ENCODE measurements around the gene ATXN7.
A peak's percentile ranks its signal among the peaks of the same experiment; 100 is the strongest.

Gene ATXN7

GRCh38 chr3:63908081-63908736 lies 44.5 kb downstream of the ATXN7 start:
- Histone ChIP-seq H3K9me3 (ENCODE audit: control insufficient read depth in 2 of 2, low read length in 2 of 2) (no peaks in the 10 kb centered on the region), H3K4me3 (ENCODE audit: low read length in 2 of 2) (no peak overlapping the region), H3K27me3 (ENCODE audit: control insufficient read depth in 1 of 2, insufficient read depth in 2 of 2, low read length in 2 of 2) (no peaks in the 10 kb centered on the region), H3K4me1 (ENCODE audit: control insufficient read depth, insufficient read depth, low read length) (peaks cover 9% of the 10 kb centered on the region), H3K27ac (ENCODE audit: low read length) (no peak overlapping the region), H3K36me3 (ENCODE audit: control insufficient read depth in 2 of 2, insufficient read depth in 2 of 2, low read length in 2 of 2) (no peaks in the 10 kb centered on the region), H3K9ac (ENCODE audit: low read length in 2 of 2) (no peak overlapping the region)

- H3K4me1 ChIP-seq (ENCODE audit: control insufficient read depth, insufficient read depth, low read length), result peaks cover 13% of the 10 kb centered on the region
- H3K9me3 ChIP-seq (ENCODE audit: control insufficient read depth in 2 of 2, low read length in 2 of 2), result no peaks in the 10 kb centered on the region
- no peaks in the 10 kb centered on the region for H3K27me3 ChIP-seq (ENCODE audit: control insufficient read depth in 1 of 2, insufficient read depth in 2 of 2, low read length in 2 of 2)
- H3K27ac ChIP-seq (ENCODE audit: low read length), result no peak overlapping the region
- no peaks in the 10 kb centered on the region for H3K36me3 ChIP-seq (ENCODE audit: control insufficient read depth in 2 of 2, insufficient read depth in 2 of 2, low read length in 2 of 2)
- no peak overlapping the region for H3K4me3 ChIP-seq (ENCODE audit: low read length in 2 of 2)
- H3K9ac ChIP-seq (ENCODE audit: low read length in 2 of 2), result no peak overlapping the region
Measured at GRCh38 chr3:63908776-63909175, 45.1 kb downstream of the ATXN7 start.

- no peak overlapping the region for H3K27ac ChIP-seq (ENCODE audit: low read length)
- H3K36me3 ChIP-seq (ENCODE audit: control insufficient read depth in 2 of 2, insufficient read depth in 2 of 2, low read length in 2 of 2), result no peaks in the 10 kb centered on the region
- peaks cover 18% of the 10 kb centered on the region for H3K4me1 ChIP-seq (ENCODE audit: control insufficient read depth, insufficient read depth, low read length)
- no peaks in the 10 kb centered on the region for H3K9me3 ChIP-seq (ENCODE audit: control insufficient read depth in 2 of 2, low read length in 2 of 2)
- no peaks in the 10 kb centered on the region for H3K27me3 ChIP-seq (ENCODE audit: control insufficient read depth in 1 of 2, insufficient read depth in 2 of 2, low read length in 2 of 2)
- no peak overlapping the region for H3K9ac ChIP-seq (ENCODE audit: low read length in 2 of 2)
- H3K4me3 ChIP-seq (ENCODE audit: low read length in 2 of 2), result no peak overlapping the region
Measured at GRCh38 chr3:63909431-63909830, 45.8 kb downstream of the ATXN7 start.

- Histone ChIP-seq H3K27me3 (ENCODE audit: control insufficient read depth in 1 of 2, insufficient read depth in 2 of 2, low read length in 2 of 2) (no peaks in the 10 kb centered on the region), H3K9ac (ENCODE audit: low read length in 2 of 2) (no peak overlapping the region), H3K9me3 (ENCODE audit: control insufficient read depth in 2 of 2, low read length in 2 of 2) (no peaks in the 10 kb centered on the region), H3K36me3 (ENCODE audit: control insufficient read depth in 2 of 2, insufficient read depth in 2 of 2, low read length in 2 of 2) (no peaks in the 10 kb centered on the region), H3K4me1 (ENCODE audit: control insufficient read depth, insufficient read depth, low read length) (peaks cover 21% of the 10 kb centered on the region), H3K27ac (ENCODE audit: low read length) (no peak overlapping the region), H3K4me3 (ENCODE audit: low read length in 2 of 2) (no peak overlapping the region)
Measured at GRCh38 chr3:63910001-63910400, 46.3 kb downstream of the ATXN7 start.

GRCh38 chr3:63910891-63911290 lies 47.2 kb downstream of the ATXN7 start:
- Histone ChIP-seq H3K4me3 (ENCODE audit: low read length in 2 of 2) (peak overlapping the region in 1 of 2 donors; percentile 67), H3K27me3 (ENCODE audit: control insufficient read depth in 1 of 2, insufficient read depth in 2 of 2, low read length in 2 of 2) (no peaks in the 10 kb centered on the region), H3K4me1 (ENCODE audit: control insufficient read depth, insufficient read depth, low read length) (peaks cover 21% of the 10 kb centered on the region), H3K9ac (ENCODE audit: low read length in 2 of 2) (peak overlapping the region in 1 of 2 donors; percentile 77), H3K36me3 (ENCODE audit: control insufficient read depth in 2 of 2, insufficient read depth in 2 of 2, low read length in 2 of 2) (no peaks in the 10 kb centered on the region), H3K9me3 (ENCODE audit: control insufficient read depth in 2 of 2, low read length in 2 of 2) (no peaks in the 10 kb centered on the region), H3K27ac (ENCODE audit: low read length) (no peak overlapping the region)

- Histone ChIP-seq H3K9me3 (ENCODE audit: control insufficient read depth in 2 of 2, low read length in 2 of 2) (no peaks in the 10 kb centered on the region), H3K27ac (ENCODE audit: low read length) (peak overlapping the region; percentile 84), H3K4me1 (ENCODE audit: control insufficient read depth, insufficient read depth, low read length) (peaks cover 21% of the 10 kb centered on the region), H3K9ac (ENCODE audit: low read length in 2 of 2) (peak overlapping the region; percentile 68 to 77), H3K36me3 (ENCODE audit: control insufficient read depth in 2 of 2, insufficient read depth in 2 of 2, low read length in 2 of 2) (no peaks in the 10 kb centered on the region), H3K27me3 (ENCODE audit: control insufficient read depth in 1 of 2, insufficient read depth in 2 of 2, low read length in 2 of 2) (no peaks in the 10 kb centered on the region), H3K4me3 (ENCODE audit: low read length in 2 of 2) (peak overlapping the region; percentile 67 to 78)
Measured at GRCh38 chr3:63911509-63911872, 47.8 kb downstream of the ATXN7 start.

- Histone ChIP-seq H3K27ac (ENCODE audit: low read length) (peak within 1 kb of the TSS; percentile 84), H3K27me3 (ENCODE audit: control insufficient read depth in 1 of 2, insufficient read depth in 2 of 2, low read length in 2 of 2) (no peaks in the 10 kb centered on the region), H3K36me3 (ENCODE audit: control insufficient read depth in 2 of 2, insufficient read depth in 2 of 2, low read length in 2 of 2) (no peaks in the 10 kb centered on the region), H3K4me1 (ENCODE audit: control insufficient read depth, insufficient read depth, low read length) (peaks cover 21% of the 10 kb centered on the region), H3K4me3 (ENCODE audit: low read length in 2 of 2) (peak within 1 kb of the TSS; percentile 78 to 93), H3K9ac (ENCODE audit: low read length in 2 of 2) (peak within 1 kb of the TSS; percentile 68 to 83), H3K9me3 (ENCODE audit: control insufficient read depth in 2 of 2, low read length in 2 of 2) (no peaks in the 10 kb centered on the region)
Measured at GRCh38 chr3:63911873-63912767, 48.5 kb downstream of the ATXN7 start, which contains the start of gene SCAANT1. TSS of gene SCAANT1 (minus strand) at chr3:63912383.

- no peaks in the 10 kb centered on the region for H3K27me3 ChIP-seq (ENCODE audit: control insufficient read depth in 1 of 2, insufficient read depth in 2 of 2, low read length in 2 of 2)
- H3K9ac ChIP-seq (ENCODE audit: low read length in 2 of 2), result peak overlapping the region; percentile 55 to 83
- H3K9me3 ChIP-seq (ENCODE audit: control insufficient read depth in 2 of 2, low read length in 2 of 2), result no peaks in the 10 kb centered on the region
- H3K4me3 ChIP-seq (ENCODE audit: low read length in 2 of 2), result peak overlapping the region; percentile 78 to 93
- H3K4me1 ChIP-seq (ENCODE audit: control insufficient read depth, insufficient read depth, low read length), result peaks cover 21% of the 10 kb centered on the region
- peak overlapping the region; percentile 75 for H3K27ac ChIP-seq (ENCODE audit: low read length)
- H3K36me3 ChIP-seq (ENCODE audit: control insufficient read depth in 2 of 2, insufficient read depth in 2 of 2, low read length in 2 of 2), result peaks cover 0 to 7% of the 10 kb centered on the region in 2 donors
Measured at GRCh38 chr3:63912768-63913588, 49.3 kb downstream of the ATXN7 start.

GRCh38 chr3:63914312-63914711 lies 50.6 kb downstream of the ATXN7 start:
- no peaks in the 10 kb centered on the region for H3K27me3 ChIP-seq (ENCODE audit: control insufficient read depth in 1 of 2, insufficient read depth in 2 of 2, low read length in 2 of 2)
- H3K36me3 ChIP-seq (ENCODE audit: control insufficient read depth in 2 of 2, insufficient read depth in 2 of 2, low read length in 2 of 2), result peaks cover 5 to 14% of the 10 kb centered on the region in 2 donors
- H3K4me1 ChIP-seq (ENCODE audit: control insufficient read depth, insufficient read depth, low read length), result peaks cover 21% of the 10 kb centered on the region
- H3K9ac ChIP-seq (ENCODE audit: low read length in 2 of 2), result peak overlapping the region; percentile 13 to 83
- peak overlapping the region; percentile 75 for H3K27ac ChIP-seq (ENCODE audit: low read length)
- H3K9me3 ChIP-seq (ENCODE audit: control insufficient read depth in 2 of 2, low read length in 2 of 2), result no peaks in the 10 kb centered on the region
- peak overlapping the region; percentile 40 to 93 for H3K4me3 ChIP-seq (ENCODE audit: low read length in 2 of 2)

- Histone ChIP-seq H3K4me1 (ENCODE audit: control insufficient read depth, insufficient read depth, low read length) (peaks cover 10% of the 10 kb centered on the region), H3K27ac (ENCODE audit: low read length) (no peak overlapping the region), H3K36me3 (ENCODE audit: control insufficient read depth in 2 of 2, insufficient read depth in 2 of 2, low read length in 2 of 2) (peaks cover 5 to 14% of the 10 kb centered on the region in 2 donors), H3K9ac (ENCODE audit: low read length in 2 of 2) (no peak overlapping the region), H3K27me3 (ENCODE audit: control insufficient read depth in 1 of 2, insufficient read depth in 2 of 2, low read length in 2 of 2) (no peaks in the 10 kb centered on the region), H3K9me3 (ENCODE audit: control insufficient read depth in 2 of 2, low read length in 2 of 2) (no peaks in the 10 kb centered on the region), H3K4me3 (ENCODE audit: low read length in 2 of 2) (no peak overlapping the region)
Measured at GRCh38 chr3:63918321-63918720, 54.7 kb downstream of the ATXN7 start.

All from stomach smooth muscle (tissue), 2 donors.